Measurements from ENCODE around the gene HMGCS2. TPM values are rescaled to one million over a fixed set of nuclear protein-coding genes. Genes with fewer than 3 reads are reported as not detected.

The HMGCS2 gene
- total RNA-seq, 1 donor from 2014 or later: 6.8 TPM

GRCh38 chr1:119764220-119764619 lies 4.5 kb downstream of the HMGCS2 start:
- H3K9me3 ChIP-seq: no peaks in the 10 kb centered on the region
- H3K36me3 ChIP-seq: no peaks in the 10 kb centered on the region
- H3K4me3 ChIP-seq: no peak overlapping the region
- no peaks in the 10 kb centered on the region for H3K27me3 ChIP-seq
- intact Hi-C loops (cut with DNase I): no loop called here
- no peak overlapping the region for H3K27ac ChIP-seq
- no peak for TF ChIP-seq CTCF (IDR thresholded peaks at IDR 0.05)
- no peaks in the 10 kb centered on the region for H3K4me1 ChIP-seq
- no peak for DNase-seq (ENCODE audit: low spot score in 2 of 2)

- Histone ChIP-seq H3K27me3 (no peaks in the 10 kb centered on the region), H3K4me3 (no peak overlapping the region), H3K9me3 (no peaks in the 10 kb centered on the region), H3K36me3 (no peaks in the 10 kb centered on the region), H3K27ac (no peak overlapping the region), H3K4me1 (no peaks in the 10 kb centered on the region)
- DNase-seq (ENCODE audit: low spot score in 2 of 2): no peak
- no peak for TF ChIP-seq CTCF (IDR thresholded peaks at IDR 0.05)
- intact Hi-C loops (cut with DNase I): no loop called here
Measured at GRCh38 chr1:119762953-119763352, 5.8 kb downstream of the HMGCS2 start.

GRCh38 chr1:119762409-119762808 lies 6.3 kb downstream of the HMGCS2 start:
- Histone ChIP-seq H3K4me3 (no peak overlapping the region), H3K27me3 (no peaks in the 10 kb centered on the region), H3K36me3 (no peaks in the 10 kb centered on the region), H3K4me1 (no peaks in the 10 kb centered on the region), H3K27ac (no peak overlapping the region), H3K9me3 (no peaks in the 10 kb centered on the region)
- TF ChIP-seq CTCF (IDR thresholded peaks at IDR 0.05): no peak
- intact Hi-C loops (cut with DNase I): no loop called here
- DNase-seq (ENCODE audit: low spot score in 2 of 2): no peak

GRCh38 chr1:119758584-119758983 lies 10.1 kb downstream of the HMGCS2 start:
- intact Hi-C loops (cut with DNase I): no loop called here
- no peaks in the 10 kb centered on the region for H3K9me3 ChIP-seq

GRCh38 chr1:119752592-119752991 lies 16.1 kb downstream of the HMGCS2 start:
- no peak overlapping the region for H3K27ac ChIP-seq
- no peaks in the 10 kb centered on the region for H3K4me1 ChIP-seq
- H3K36me3 ChIP-seq: no peaks in the 10 kb centered on the region
- H3K9me3 ChIP-seq: no peaks in the 10 kb centered on the region
- no peak for DNase-seq (ENCODE audit: low spot score in 2 of 2)
- intact Hi-C loops (cut with DNase I): no loop called here
- no peak overlapping the region for H3K4me3 ChIP-seq
- no peak for TF ChIP-seq CTCF (IDR thresholded peaks at IDR 0.05)
- H3K27me3 ChIP-seq: no peaks in the 10 kb centered on the region

More at GRCh38 chr1:119758584-119758983, 10.1 kb downstream of the HMGCS2 start:
- no peak for TF ChIP-seq CTCF (IDR thresholded peaks at IDR 0.05)
- Histone ChIP-seq H3K36me3 (no peaks in the 10 kb centered on the region), H3K27me3 (no peaks in the 10 kb centered on the region), H3K4me1 (no peaks in the 10 kb centered on the region), H3K27ac (no peak overlapping the region), H3K4me3 (no peak overlapping the region)
- no peak for DNase-seq (ENCODE audit: low spot score in 2 of 2)

GRCh38 chr1:119748040-119748439 lies 20.7 kb downstream of the HMGCS2 start:
- Histone ChIP-seq H3K27me3 (no peaks in the 10 kb centered on the region), H3K27ac (no peak overlapping the region), H3K9me3 (no peaks in the 10 kb centered on the region), H3K4me3 (no peak overlapping the region), H3K36me3 (no peaks in the 10 kb centered on the region), H3K4me1 (peaks cover 0 to 4% of the 10 kb centered on the region in 2 donors)
- TF ChIP-seq CTCF (IDR thresholded peaks at IDR 0.05): no peak
- intact Hi-C loops (cut with DNase I): no loop called here
- DNase-seq (ENCODE audit: low spot score in 2 of 2): no peak
